Suppressor macrophage treated with lipopolysaccharide for 4 hours (primary cell): Measurements from ENCODE around the gene PNPLA7.
"Not testable (repeated sequence)": the region's sequence is repeated elsewhere in the genome, so short reads cannot be mapped to it uniquely, and the experiment has no call there.

Experiments
- DNase-seq: peaks from one replicate; pipeline ENCODE4 v3.0.0-alpha.2; 2020

The PNPLA7 gene

DNA sequence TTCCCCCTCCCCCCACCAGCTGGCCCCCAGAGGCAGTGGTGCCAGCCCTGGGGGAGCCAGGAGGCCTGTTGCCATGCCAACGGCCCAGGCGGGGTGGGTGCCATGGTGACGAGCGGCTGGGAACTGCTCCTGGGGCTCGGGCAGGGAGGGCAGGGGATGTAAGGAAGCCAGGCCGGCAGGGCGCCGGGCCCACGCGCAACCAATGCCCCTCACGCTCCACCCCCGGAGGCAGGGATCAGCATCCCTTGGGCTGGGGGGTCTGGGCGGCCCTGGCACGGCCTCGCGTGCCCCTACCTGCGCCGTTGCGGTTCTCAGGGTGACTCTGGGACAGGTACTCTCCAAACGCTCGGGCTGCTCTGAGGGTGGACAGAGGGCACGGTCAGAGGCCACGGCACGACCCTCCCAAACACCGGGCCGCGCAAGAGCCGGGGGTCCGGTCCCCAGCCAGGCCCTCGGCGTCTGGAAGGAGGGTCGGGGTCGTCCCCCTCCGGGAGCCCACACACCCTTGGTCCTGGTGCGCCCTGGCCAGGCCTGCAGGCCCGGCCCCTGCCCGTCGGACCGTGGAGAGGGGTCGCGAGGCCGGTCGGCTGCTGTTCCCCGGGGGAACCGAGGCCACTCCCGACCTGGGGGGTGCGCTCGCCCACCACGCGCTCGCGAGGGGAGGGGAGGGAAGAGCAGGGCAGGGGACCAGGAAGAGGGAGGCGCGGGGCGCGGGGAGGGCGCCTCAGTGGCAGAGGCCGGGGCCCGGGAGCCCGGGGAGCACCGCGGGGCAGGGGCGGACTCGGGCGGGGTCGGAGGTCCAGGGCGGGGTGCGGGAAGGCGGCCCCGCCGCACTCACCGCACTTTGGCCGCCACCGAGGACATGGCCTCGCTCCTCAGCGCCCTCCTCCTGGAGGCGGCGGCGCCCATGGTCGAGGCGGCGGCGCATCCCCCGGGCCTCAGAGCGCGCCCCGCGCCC is 91.7 kb downstream of the PNPLA7 start:
- DNase-seq: no peak

DNA sequence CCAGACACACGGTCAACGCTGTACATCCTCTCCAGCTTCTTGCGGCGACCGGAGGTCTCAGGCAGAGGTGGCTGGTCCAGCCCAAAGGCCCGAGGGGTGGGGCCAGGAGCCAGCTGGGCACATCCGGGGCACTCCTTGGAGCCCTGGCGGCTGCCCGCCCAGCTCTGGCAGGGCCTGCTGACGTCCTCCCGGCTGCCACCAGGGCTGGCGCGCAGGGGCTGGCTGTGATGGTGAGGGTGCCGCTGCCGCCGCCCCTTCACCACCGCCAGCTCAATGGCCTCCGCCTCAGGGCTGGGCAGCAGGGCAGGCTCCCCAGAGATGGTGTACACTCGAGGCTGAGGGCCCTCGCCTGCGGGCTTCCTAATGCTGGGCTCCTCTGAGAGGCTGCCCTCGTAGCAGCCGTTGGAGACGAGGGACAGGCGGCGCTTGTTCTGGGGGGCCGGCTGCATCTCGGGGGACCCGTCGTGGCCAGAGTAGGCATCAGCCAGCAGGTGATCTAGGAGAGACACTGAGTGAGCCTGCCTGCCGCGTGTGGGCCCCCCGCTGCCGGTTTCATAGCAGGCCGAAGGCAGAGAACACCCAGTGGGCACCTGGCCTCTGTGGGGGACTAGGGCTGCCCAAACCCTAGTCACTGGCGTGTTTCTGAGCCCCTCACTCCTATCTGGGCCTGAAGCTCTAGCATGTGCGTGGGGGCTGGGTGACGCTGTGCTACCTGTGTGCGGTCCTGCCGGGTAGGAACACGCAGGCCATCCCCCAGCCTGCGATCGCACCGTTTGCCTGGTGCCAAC is 92.6 kb downstream of the PNPLA7 start:
- DNase-seq: no peak

DNA sequence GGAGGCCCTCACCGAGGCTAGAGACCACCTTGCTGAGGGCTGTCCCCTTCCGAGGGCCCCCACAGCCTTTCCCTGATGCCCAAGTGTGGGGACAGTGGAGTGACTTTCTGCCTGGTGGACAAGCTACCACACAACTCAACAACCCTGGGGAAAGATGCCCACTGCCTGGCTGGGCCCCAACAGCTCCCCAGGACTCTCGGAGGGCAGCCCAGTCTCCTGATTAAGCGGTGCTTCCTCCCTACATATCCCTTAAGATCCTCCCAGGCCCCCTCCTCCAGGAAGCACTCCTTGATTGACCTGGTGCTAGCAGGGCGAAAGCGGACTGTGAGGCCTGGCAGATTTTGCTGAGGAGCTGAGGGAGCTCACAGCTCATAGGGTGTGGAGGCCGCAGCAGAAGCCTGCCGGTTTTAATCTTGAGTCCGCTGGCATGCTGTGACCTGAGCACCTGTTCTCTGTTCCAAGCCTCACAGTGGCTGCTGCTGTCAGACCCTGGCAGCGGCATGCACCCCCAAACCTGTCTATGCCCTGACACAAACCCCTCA is 93.3 kb downstream of the PNPLA7 start:
- no peak for DNase-seq

DNA sequence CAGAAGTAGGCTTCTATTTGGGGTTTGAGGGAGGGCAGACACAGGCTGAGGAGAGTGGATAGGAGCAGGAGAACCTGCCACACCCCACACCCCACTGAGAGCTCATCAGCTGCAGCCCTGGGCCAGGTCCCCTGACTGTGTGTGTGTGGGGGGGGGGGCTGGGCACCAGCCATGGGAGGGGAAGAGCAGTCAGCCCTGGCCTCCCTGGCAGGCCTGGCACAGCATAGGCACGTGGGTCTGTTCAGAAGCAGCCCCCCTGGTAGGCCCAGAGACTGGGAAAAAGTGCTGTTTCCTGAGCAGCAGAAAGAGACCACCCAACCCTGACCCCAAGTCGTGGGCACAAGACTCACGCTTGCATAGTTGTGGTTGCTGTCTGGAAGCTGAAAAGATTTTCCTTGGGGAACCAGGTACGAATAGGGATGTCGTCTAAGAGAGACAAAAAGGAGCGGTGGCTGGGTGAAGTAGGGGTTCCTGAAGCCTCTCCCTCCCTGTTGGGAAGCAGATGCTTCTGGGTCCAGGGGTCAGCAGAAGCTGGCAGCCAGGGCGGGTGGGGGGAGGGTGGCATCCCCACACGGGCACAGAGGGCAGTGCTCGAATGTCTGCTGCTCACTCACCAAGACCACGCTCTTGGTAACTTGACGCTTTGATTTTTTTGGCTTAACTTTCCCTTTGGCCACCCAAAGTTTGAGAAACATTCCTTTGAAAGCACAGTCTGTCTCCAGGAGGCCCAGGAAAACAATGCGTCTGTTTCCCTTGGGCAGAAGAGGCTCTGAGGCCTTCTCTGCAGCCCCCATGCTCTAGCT is 93.9 kb downstream of the PNPLA7 start:
- no peak for DNase-seq

DNA sequence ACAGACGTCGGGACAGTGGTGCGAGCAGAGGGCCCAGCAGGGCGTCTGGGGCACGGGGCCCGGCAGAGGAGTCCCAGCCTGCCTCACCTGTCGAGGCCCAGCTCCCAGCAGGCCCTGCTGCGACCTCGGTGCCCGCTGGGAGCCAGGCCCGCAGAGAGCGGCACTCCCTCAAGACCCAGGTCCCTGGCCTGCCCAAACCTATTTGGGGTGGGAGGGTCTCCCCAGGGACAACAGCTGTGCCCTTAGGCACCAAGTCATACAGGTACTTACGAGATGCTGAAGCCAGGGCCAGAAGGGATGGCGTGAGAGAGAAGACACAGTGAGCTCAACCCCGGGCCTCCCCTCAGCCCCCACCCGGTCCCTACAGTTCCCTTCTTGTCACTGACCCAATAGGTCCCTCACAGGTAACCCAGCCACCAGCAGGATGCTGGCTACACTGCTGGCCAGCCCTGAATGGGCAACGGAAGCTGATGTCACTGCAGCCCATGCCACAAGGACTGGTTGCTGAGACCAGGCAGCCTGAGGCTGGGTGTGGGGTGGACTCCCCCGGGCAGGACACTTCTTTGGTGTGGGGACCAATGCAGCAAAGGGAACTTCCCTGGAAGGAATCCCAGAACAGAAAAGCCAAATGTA is 94.7 kb downstream of the PNPLA7 start:
- DNase-seq: no peak

DNA sequence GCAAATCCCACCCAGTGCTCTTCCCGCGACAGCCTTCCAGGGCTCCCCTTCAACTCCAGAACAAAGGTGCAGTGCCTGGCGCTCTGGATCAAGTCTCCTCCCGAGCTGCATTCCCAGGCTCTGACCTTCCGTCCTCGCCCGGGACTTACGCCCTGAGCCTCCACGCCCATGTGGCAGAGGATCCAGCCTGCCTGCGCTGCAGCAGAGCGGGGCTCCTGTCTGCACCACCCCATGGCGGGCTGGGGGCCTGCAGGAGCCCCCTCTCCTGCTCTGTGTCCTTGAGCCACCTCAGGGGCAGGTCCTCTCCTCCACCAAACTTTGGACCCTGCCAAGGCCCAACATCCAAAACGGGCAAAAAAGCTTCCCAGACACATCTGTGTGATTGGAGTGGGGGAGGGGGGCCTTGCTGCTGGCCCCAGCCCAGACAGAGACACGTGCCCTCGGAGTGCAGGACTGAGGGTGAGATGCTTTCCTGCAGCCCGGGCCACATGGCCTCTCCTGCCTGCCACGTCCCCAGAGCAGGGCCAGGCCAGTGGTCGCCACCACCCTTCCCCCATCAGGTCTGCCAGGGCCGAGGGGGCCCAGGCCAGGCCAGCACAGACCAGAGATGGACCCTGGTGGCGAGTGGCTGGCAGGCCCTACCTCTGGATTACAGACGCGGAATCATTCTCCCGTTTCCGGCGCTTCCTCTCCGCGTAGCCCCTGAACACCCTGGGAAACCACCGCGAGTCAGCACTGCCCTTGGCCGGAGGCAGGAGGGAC is 95.4 kb downstream of the PNPLA7 start:
- DNase-seq: peak; percentile 14

DNA sequence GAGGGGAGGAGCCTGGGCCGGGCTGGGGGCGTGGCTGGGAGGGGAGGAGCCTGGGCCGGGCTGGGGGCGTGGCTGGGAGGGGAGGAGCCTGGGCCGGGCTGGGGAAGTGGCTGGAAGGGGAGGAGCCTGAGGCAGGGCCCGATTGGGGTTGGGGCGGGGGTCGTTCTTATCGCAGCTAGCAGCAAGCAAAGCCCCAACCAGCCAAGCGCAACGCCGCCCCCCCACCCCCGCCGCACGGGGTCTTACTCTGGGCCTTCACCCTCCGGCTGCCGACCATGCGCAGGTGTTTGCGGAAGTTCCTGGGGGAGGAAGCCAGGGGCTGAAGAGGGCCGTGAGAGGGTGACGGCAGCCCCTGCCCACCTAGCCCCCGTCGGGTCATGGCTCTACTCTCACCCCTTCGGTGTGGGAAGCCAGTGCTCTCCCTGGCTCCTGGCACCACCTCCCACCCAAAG is 96.0 kb downstream of the PNPLA7 start:
- DNase-seq: peak; percentile 47

DNA sequence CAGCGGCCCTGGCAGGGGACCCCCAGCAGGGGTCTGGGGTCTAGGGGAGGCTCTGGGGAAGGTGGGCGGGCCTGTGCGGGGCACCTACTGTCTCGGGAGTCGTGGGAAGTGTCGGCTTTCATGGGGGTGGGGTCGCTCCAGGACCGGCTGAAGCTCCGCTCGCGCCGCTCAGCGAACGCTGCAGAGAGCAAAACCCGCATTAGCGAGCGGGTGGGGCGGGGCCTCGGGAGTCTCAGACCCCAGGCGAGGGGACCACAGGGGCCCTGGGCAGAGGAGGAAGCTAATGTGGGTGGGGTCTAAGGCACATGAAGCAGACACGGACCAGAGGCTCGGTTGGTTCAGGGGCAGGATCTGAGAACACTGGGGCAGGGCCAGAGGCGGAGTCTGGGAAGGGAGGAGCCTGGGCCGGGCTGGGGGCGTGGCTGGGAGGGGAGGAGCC is 96.5 kb downstream of the PNPLA7 start:
- DNase-seq: peak; percentile 78

DNA sequence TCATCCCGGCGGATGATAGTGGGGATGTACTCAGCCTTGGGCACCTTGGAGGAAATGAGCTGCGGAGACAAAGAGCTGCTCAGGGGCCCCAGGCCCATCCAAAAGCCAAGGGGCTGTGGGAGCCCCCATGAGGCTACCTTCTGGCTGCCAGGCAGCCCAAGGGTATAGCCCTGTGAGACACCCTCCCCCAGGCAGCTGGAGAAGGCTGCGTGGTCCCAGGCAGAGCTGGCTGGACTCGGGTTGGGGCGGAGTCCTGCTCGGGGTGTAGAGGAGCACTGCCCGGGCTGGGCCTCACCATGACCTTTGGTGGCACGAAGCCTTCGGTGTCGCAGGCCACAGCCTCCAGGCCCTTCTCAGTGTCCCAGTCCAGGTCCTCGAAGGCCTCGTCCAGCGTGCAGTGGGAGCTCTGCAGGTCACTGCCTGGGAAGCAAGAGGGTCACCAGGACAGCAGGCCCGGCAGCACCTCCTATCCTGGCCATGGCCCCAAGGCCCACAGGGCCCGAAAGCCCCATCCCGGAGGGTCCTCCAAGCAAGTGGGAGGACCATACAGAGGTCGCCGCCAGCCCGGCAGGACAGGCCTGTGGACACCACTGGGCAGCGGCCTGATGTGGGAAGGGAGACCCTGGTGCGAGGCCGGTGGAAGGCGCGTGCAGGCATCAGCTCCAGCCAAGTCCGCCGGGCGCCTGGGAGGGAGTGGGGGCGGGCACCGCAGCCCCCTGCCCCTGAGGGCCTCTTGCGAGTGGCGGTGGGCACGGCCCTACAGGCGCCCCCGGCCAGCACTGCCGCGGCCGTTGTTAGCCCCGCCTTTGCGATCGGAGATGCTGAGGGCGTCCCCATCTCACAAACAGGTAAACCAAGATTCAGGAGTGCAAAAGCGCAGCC is 97.2 kb downstream of the PNPLA7 start:
- no peak for DNase-seq

DNA sequence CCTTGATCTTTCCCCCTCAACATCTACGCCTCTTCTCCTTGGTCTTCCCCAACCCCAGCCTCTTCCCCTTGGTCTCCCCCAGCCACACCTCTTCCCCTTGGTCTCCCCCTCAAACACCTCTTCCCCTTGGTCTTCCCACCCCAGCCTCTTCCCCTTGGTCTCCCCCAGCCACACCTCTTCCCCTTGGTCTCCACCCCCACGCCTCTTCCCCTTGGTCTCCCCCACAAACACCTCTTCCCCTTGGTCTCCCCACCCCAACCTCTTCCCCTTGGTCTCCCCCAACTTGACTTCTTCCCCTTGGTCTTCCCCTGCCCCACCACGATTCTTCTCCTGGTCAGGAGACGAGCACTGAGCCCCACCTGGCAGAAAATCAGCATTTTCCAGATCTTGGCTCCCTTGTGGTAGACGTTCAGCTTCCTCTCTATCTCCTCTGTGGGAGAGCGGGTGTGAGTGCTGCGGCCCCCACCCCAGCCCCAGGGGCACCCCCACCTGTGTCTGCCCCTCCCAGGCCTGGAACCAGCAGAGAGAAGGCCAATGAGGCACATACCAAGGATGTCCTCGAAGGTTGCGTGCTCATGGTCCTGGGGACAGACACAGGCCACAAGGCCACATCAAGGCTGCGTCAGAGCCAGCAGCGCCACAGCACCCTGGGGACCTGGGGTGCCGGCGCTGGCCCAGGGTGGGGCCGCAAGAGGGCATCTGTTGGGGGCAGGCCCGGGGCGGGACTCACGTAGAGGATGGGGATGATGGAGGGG is 98.0 kb downstream of the PNPLA7 start:
- no peak for DNase-seq

DNA sequence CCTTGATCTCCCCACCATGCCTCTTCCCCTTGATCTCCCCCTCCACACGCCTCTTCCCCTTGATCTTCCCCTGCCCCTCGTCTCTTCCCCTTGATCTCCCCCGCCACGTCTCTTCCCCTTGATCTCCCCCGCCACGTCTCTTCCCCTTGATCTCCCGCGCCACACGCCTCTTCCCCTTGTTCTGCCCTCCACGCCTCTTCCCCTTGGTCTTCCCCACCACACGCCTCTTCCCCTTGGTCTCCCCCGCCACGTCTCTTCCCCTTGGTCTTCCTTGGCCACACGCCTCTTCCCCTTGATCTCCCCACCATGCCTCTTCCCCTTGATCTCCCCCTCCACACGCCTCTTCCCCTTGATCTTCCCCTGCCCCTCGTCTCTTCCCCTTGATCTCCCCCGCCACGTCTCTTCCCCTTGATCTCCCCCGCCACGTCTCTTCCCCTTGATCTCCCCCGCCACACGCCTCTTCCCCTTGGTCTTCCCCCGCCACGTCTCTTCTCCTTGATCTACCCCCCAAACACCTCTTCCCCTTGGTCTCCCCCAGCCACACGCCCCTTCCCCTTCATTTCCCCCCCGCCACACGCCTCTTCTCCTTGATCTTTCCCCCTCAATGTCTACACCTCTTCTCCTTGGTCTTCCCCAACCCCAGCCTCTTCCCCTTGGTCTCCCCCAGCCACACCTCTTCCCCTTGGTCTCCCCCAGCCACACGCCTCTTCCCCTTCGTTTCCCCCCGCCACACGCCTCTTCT is 98.8 kb downstream of the PNPLA7 start:
- not testable (repeated sequence) for DNase-seq

DNA sequence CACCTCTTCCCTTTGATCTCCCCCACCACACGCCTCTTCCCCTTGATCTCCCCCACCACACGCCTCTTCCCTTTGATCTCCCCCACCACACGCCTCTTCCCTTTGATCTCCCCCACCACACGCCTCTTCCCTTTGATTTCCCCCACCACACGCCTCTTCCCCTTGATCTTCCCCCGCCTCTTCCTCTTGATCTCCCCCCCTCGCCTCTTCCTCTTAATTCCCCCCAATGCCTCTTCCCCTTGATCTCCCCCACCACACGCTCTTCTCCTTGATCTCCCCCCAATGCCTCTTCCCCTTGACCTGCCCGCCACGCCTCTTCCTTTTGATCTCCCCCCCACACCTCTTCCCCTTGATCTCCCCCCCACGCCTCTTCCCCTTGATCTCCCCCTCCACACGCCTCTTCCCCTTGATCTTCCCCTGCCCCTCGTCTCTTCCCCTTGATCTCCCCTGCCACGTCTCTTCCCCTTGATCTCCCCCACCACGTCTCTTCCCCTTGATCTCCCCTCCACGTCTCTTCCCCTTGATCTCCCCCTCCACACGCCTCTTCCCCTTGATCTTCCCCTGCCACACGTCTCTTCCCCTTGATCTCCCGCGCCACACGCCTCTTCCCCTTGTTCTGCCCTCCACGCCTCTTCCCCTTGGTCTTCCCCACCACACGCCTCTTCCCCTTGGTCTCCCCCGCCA is 99.5 kb downstream of the PNPLA7 start:
- not testable (repeated sequence) for DNase-seq

DNA sequence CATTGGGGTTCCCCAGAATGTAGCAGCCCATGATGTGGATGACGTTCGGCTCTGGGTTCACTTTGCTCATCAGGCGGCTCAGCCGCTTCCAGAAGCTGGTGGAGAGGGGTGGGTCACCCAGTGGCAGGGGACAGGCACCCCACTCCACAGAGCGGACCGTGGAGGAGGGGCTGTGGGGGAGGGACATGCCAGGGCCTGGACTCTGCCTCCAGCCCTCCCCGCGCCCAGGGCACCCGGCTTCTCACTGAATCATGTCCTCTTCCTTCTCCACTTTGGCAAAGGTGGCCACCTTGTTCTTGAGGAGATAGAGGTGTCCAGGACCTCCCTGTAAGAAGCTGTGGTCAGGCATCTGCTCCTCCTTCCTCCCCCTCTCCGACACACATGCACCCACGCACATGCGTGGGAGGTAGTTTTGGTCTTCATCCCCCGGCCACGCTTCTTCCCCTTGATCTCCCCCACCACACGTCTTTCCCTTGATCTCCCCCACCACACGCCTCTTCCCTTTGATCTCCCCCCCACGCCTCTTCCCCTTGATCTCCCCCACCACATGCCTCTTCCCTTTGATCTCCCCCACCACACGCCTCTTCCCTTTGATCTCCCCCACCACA is 100.2 kb downstream of the PNPLA7 start:
- no peak for DNase-seq

DNA sequence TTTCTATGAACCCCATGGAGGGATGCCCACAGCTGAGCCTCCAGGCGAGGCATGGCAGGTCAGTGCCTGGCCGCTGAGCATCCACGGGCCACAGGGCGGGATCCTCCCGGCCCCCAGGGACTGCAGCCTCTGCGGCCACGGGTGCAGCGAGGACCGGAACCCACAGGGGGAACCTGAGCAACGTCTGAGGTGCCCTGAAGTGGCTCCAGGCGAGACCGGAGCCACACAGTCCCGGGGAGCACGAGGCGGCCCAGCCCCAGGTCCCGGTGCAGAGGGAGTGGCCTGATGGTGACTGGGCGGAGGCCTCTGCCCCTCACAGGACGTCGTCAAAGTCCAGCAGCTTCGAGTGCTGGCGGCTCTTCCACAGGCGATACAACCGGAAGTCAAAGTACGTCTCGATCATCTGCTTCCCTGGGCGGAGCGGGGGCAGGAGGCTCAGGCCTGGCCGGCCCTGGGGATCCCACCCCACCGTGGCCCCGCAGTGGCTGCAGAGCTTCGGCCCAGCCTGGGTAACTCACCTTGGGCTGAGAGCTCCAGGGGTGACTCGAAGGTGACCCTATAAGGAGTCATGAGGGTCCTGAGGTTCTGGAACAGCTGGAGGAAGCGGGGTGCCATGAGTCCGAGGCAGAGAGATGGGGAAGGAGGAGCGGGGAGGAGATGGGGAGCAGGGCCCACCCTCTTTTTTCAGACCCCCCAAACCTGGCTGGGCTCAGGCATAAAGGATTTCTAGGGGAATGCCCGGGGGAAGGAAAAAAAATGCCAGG is 100.9 kb downstream of the PNPLA7 start:
- no peak for DNase-seq

DNA sequence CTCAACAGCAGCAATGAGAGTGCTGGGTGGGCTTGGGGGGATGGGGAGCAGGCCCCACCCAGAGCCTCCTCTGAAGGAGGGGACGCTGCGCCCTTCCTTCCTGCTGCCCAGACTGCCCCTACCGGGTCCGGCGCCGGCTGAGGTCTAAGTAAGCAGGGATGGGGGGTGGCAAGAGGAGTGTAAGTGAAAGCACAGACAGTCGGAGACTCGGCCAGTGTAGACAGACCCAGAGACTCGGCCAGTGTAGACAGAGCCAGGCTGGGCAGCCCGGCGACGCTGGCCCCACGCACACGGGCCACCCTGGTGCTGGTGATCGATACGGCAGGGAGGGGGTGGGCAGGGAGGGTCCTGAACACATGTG is 101.6 kb downstream of the PNPLA7 start:
- DNase-seq: no peak

DNA sequence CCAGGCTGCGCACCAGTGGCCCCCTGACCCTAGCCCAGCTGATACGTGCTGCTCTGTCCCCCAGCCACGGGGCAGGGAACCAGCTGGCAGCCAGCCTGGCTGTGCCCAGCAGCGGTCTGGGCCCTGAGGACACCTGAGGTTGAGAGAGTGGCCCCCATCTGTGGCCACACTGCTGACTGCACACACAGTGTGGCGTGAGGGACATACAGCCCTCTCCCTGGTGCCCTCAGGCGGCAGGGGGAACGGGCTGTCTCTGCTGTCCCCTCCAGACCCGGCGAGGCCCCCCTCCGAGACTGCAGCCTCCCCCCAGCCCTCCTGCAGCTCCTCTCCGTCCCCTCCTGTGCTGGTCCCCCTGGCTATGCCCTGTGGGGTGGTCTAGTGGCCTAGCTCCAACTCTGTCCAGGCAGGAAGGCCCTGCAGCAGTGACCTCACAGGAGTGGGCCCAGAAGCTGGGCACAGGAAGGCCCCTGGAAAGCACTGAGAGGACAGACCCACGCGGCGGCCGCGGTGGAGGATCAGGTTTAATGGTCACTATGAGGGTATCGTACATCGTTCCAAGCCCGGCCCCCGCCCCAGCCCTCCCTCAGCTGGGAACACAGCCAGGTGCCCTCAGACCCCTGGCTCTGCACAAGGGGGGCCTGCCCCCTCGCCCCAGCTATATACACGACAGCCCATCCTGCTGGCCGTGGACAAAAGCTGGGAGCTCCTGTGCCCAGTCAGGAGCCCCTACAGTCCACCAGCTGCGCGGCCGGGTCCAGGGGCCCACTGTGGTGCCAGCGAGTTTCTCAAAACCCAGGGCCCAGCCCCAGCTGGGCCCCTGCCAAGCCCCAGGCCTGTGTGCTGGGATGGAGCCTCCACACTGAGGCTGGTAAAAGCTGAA is 102.2 kb downstream of the PNPLA7 start:
- DNase-seq: no peak
